Measurements from ENCODE around the gene GLRA3. TPM values are rescaled to one million over a fixed set of nuclear protein-coding genes. Genes with fewer than 3 reads are reported as not detected.

The GLRA3 gene
- total and polyA plus RNA-seq, 2 experiments from 2014 or later: 0.03 to 0.19 TPM

GRCh38 chr4:174813292-174813691, 15.8 kb downstream of the GLRA3 start:
- Mint-ChIP-seq H3K4me1 (peaks cover 16% of the 10 kb centered on the region), H3K27me3 (ENCODE audit: insufficient read depth, low read depth, poor library complexity) (no peaks in the 10 kb centered on the region), H3K36me3 (ENCODE audit: low read depth) (peaks cover 29% of the 10 kb centered on the region; the same call in 2 of the 3 replicates), H3K9me3 (peaks cover 35% of the 10 kb centered on the region), H3K27ac (no peak overlapping the region), H3K4me3 (no peak overlapping the region)
- Histone ChIP-seq H2AFZ (no peak overlapping the region), H3K36me3 (ENCODE audit: insufficient read depth) (no peaks in the 10 kb centered on the region), H3K4me1 (ENCODE audit: insufficient read depth) (peaks cover 13% of the 10 kb centered on the region), H3K79me2 (replicated peaks; ENCODE audit: insufficient read depth) (no peaks in the 10 kb centered on the region), H3K4me2 (no peak overlapping the region), H4K20me1 (replicated peaks; ENCODE audit: insufficient read depth) (no peaks in the 10 kb centered on the region), H3K9me2 (ENCODE audit: insufficient read depth) (no peaks in the 10 kb centered on the region), H3K27me3 (ENCODE audit: insufficient read depth) (no peaks in the 10 kb centered on the region), H3K4me3 (no peak overlapping the region), H3K27ac (ENCODE audit: low read depth) (no peak overlapping the region), H3F3A (replicated peaks; ENCODE audit: low read depth) (no peaks in the 10 kb centered on the region)
- TF ChIP-seq CTCF (conservative IDR thresholded peaks at IDR 0.05; ENCODE audit: low read depth in 2 of 2) (no peak), STAT1 (IDR thresholded peaks at IDR 0.05; ENCODE audit: unreplicated experiment) (no peak), ZNF462 (CRISPR knock-in tag; IDR thresholded peaks at IDR 0.05) (no peak), ZNF114 (CRISPR knock-in tag; IDR thresholded peaks at IDR 0.05) (no peak), JUNB (IDR thresholded peaks at IDR 0.05; ENCODE audit: unreplicated experiment) (no peak)
- ATAC-seq (no peak), DNase-seq (ENCODE audit: low spot score) (no peak)

All from GM23338 (cell line).